Measurements from ENCODE around the gene GNAT2. TPM values are rescaled to one million over a fixed set of nuclear protein-coding genes. Genes with fewer than 3 reads are reported as not detected.

Gene GNAT2
- total RNA-seq, 1 experiment from 2014 or later = not detected

DNA sequence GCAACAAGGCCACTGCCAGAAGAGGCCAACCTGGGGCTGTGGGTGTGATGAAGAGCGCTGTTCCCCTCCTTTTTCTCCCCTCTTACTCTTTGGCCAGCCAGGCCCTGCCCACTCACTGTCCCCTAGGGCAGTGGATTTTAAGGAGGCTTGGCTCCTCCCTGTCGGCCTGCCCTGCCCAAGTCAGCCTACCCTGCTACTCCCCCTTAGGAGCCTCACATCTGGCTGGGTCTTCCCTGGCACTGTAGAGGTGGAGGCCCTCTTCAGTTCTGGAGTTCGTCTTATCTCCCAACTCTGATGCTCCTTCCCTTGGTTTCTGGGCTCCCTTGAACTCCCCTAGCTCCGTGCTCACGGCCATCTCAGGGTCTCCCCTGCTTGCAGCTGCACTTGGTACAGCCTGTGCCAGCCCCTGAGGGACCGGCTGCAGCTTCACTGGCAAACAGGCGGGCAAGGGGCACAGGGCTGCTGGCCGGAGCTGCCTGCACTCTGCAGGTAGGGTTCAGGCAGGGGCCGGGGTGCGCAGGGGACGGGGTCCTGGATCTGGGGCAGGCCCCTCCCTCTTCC lies 4.3 kb upstream of the GNAT2 start:
- TF ChIP-seq, protein P1, sequence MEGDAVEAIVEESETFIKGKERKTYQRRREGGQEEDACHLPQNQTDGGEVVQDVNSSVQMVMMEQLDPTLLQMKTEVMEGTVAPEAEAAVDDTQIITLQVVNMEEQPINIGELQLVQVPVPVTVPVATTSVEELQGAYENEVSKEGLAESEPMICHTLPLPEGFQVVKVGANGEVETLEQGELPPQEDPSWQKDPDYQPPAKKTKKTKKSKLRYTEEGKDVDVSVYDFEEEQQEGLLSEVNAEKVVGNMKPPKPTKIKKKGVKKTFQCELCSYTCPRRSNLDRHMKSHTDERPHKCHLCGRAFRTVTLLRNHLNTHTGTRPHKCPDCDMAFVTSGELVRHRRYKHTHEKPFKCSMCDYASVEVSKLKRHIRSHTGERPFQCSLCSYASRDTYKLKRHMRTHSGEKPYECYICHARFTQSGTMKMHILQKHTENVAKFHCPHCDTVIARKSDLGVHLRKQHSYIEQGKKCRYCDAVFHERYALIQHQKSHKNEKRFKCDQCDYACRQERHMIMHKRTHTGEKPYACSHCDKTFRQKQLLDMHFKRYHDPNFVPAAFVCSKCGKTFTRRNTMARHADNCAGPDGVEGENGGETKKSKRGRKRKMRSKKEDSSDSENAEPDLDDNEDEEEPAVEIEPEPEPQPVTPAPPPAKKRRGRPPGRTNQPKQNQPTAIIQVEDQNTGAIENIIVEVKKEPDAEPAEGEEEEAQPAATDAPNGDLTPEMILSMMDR (IDR thresholded peaks at IDR 0.05; ENCODE audit: unreplicated experiment) = no peak
- Mint-ChIP-seq H3K9me3 (ENCODE audit: low read depth, unreplicated experiment) (no peaks in the 10 kb centered on the region), H3K4me1 (ENCODE audit: low read depth, unreplicated experiment) (peaks cover 15% of the 10 kb centered on the region), H3K27me3 (ENCODE audit: unreplicated experiment) (no peaks in the 10 kb centered on the region), H3K4me3 (ENCODE audit: low read depth, unreplicated experiment) (no peak overlapping the region), H3K27ac (ENCODE audit: unreplicated experiment) (no peak overlapping the region), H3K36me3 (ENCODE audit: insufficient read depth, unreplicated experiment) (peaks cover 41% of the 10 kb centered on the region)
- CTCF ChIA-PET = no interaction called here
- no peak for DNase-seq
- no TSS peak for BruUV-seq (replicated peaks)
- intact Hi-C loops (cut with micrococcal nuclease; ENCODE audit: unreplicated experiment) = no loop called here

DNA sequence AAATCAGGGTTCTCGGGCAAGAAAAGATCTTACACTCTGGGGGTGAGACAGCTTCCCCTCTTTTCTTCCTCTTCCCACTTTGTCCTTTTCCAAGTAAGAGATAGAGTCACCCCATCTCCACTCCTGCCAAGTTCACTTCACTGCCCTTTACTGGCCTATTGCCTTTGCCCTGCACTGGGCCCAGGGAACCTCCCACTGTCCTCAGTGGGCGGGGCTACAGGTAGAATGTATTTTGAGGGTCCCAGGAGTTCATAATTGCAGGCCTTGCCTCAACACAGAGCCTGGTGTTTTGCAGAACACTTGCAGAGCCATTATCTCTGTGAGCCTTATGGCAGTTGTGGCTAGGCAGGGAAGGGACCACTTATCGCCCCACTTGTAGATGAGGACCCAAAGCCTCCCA lies 3.5 kb upstream of the GNAT2 start:
- H3K27me3 Mint-ChIP-seq (ENCODE audit: unreplicated experiment) = no peaks in the 10 kb centered on the region
- no TSS peak for BruUV-seq (replicated peaks)
- peaks cover 19% of the 10 kb centered on the region for H3K4me1 Mint-ChIP-seq (ENCODE audit: low read depth, unreplicated experiment)
- CTCF ChIA-PET = no interaction called here
- intact Hi-C loops (cut with micrococcal nuclease; ENCODE audit: unreplicated experiment) = no loop called here
- no peak overlapping the region for H3K27ac Mint-ChIP-seq (ENCODE audit: unreplicated experiment)
- H3K4me3 Mint-ChIP-seq (ENCODE audit: low read depth, unreplicated experiment) = no peak overlapping the region
- TF ChIP-seq, protein P1 (IDR thresholded peaks at IDR 0.05; ENCODE audit: unreplicated experiment) = no peak
- H3K9me3 Mint-ChIP-seq (ENCODE audit: low read depth, unreplicated experiment) = no peaks in the 10 kb centered on the region
- H3K36me3 Mint-ChIP-seq (ENCODE audit: insufficient read depth, unreplicated experiment) = peaks cover 41% of the 10 kb centered on the region
- DNase-seq = no peak

DNA sequence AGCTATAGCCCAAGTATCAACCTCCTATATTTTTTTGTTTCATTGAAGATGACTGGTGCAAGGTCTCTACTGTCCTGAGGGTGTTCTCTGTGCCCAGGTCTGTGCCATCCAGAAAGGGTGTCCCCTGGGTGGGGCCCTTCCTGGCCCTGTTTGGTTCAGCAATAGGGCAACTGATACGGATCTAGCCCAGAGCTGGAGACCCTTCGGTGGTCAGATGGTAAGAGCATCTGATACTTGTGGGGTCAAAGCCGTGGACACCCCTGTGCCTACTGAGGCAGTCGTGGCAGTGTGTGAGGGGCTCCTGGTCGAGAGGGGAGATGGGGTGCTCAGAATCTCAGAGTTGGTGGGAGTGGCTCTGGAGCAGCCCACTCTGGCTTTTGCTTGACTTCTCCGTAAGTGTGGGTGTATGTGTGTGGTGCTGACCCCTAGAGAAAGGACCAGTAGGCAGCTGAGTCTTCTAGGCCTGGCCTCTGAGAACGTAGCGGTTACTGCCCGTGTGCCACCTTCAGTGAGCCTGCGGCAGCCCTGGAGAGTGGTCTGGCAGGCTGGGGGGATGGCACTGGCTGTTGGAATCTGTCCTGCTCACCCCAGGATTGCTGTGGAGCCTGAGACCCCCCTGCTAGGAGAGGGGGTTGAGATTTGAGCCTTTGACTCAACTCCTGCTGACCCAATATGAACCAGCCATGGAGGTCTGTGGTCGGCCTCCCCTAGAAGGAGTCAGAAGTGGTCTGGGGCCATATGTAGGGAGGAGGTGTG lies 2.9 kb upstream of the GNAT2 start:
- intact Hi-C loops (cut with micrococcal nuclease; ENCODE audit: unreplicated experiment) = no loop called here
- no TSS peak for BruUV-seq (replicated peaks)
- peaks cover 23% of the 10 kb centered on the region for H3K4me1 Mint-ChIP-seq (ENCODE audit: low read depth, unreplicated experiment)

DNA sequence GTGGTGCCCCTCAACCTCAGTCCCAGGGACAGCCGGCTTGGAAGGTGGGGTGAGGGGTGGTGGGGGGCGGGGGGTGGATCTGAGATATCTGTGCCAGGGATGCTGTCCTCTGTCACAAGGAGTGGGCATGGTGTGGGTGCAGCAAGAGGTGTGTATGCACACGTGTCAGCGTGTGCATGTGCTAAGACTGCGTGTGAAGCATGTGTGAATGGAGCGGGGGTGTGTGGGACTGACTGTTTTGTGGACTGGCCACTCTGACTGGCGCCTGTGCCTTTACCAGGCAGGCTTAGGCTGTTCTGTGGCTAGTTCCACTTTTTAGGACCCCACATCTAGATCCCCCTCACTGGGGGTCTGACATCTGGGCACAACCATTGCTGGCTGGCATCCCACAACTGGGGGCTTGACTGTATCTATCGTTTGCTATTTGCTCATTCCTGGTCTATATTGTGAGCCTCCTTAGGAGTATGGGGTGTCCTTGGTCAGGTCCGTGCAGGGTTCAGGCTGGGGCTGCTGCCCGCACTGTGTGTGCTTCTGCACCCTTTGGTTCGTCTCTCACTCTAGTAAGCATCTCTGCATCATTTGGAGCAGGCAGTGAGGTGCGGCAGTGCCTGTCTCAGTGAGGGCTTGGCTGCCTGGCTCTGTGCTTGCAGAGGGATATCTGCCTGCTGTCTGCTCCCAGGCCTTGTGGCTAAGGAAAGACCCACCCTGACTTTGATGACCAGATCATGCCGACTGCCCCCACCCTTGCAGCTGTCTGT lies 2.1 kb upstream of the GNAT2 start:
- no peak for DNase-seq
- no peaks in the 10 kb centered on the region for H3K27me3 Mint-ChIP-seq (ENCODE audit: unreplicated experiment)
- no peaks in the 10 kb centered on the region for H3K9me3 Mint-ChIP-seq (ENCODE audit: low read depth, unreplicated experiment)
- intact Hi-C loops (cut with micrococcal nuclease; ENCODE audit: unreplicated experiment) = no loop called here
- H3K36me3 Mint-ChIP-seq (ENCODE audit: insufficient read depth, unreplicated experiment) = peaks cover 41% of the 10 kb centered on the region
- TSS peak; percentile 9 for BruUV-seq (replicated peaks)
- CTCF ChIA-PET = interaction anchor here (0.6 kb wide), 1 partner anchor 18 kb away, joined by 3 read pairs; no protein-coding TSS in a partner anchor
- H3K4me3 Mint-ChIP-seq (ENCODE audit: low read depth, unreplicated experiment) = peak overlapping the region; percentile 93
- TF ChIP-seq, protein P1 (IDR thresholded peaks at IDR 0.05; ENCODE audit: unreplicated experiment) = no peak
- no peak overlapping the region for H3K27ac Mint-ChIP-seq (ENCODE audit: unreplicated experiment)
- peaks cover 30% of the 10 kb centered on the region for H3K4me1 Mint-ChIP-seq (ENCODE audit: low read depth, unreplicated experiment)

More for the DNA sequence above, 2.9 kb upstream of the GNAT2 start:
- TF ChIP-seq, protein P1 (IDR thresholded peaks at IDR 0.05; ENCODE audit: unreplicated experiment) = no peak
- Mint-ChIP-seq H3K27me3 (ENCODE audit: unreplicated experiment) (no peaks in the 10 kb centered on the region), H3K4me3 (ENCODE audit: low read depth, unreplicated experiment) (peak overlapping the region; percentile 93), H3K27ac (ENCODE audit: unreplicated experiment) (no peak overlapping the region), H3K36me3 (ENCODE audit: insufficient read depth, unreplicated experiment) (peaks cover 41% of the 10 kb centered on the region), H3K9me3 (ENCODE audit: low read depth, unreplicated experiment) (no peaks in the 10 kb centered on the region)
- CTCF ChIA-PET = no interaction called here
- DNase-seq = no peak
